GM23338 (cell line): ENCODE data around the gene OR8D2. TPM values are rescaled to one million over a fixed set of nuclear protein-coding genes. Genes with fewer than 3 reads are reported as not detected.

Experiments
- ATAC-seq: fragments of 200-7000 bp; cut with Tn5 transposase; 3 replicates; pipeline ENCODE4 v1.9.1; 2020
- DNase-seq: peaks from one replicate; pipeline ENCODE4 v3.0.0-alpha.2; 2015; ENCODE audit warnings: low spot score
- H2AFZ ChIP-seq: fragments of 200-600 bp; sonication (generic); 2 replicates; pipeline ENCODE4 v1.8.0; 2016; ENCODE audit warnings: antibody characterized with exemption, mild to moderate bottlenecking, moderate library complexity
- H3F3A ChIP-seq: fragments of 200-600 bp; sonication (generic); replicated peaks from 2 replicates; pipeline ENCODE4 v1.8.0; 2017; ENCODE audit warnings: antibody characterized with exemption, mixed run types, low read depth
- H3K27ac ChIP-seq: fragments of 200-600 bp; sonication (generic); 2 replicates; pipeline ENCODE4 v1.6.1; 2016; ENCODE audit warnings: low read depth
- H3K27me3 ChIP-seq: fragments of 200-600 bp; sonication (generic); 2 replicates; pipeline ENCODE4 v1.8.0; 2016; ENCODE audit warnings: mild to moderate bottlenecking, mixed run types, moderate library complexity; ENCODE audit not compliant: insufficient read depth
- H3K36me3 ChIP-seq: fragments of 200-600 bp; sonication (generic); 2 replicates; pipeline ENCODE4 v1.8.0; 2016; ENCODE audit warnings: mild to moderate bottlenecking; ENCODE audit not compliant: insufficient read depth
- H3K4me1 ChIP-seq: fragments of 200-600 bp; sonication (generic); 2 replicates; pipeline ENCODE4 v1.8.0; 2016; ENCODE audit warnings: mild to moderate bottlenecking, moderate library complexity; ENCODE audit not compliant: insufficient read depth
- H3K4me2 ChIP-seq: fragments of 200-600 bp; sonication (generic); 2 replicates; pipeline ENCODE4 v1.7.1; 2017; ENCODE audit warnings: mixed run types
- H3K4me3 ChIP-seq: fragments of 200-600 bp; sonication (generic); 2 replicates; pipeline ENCODE4 v1.6.1; 2016; ENCODE audit warnings: mixed run types
- H3K79me2 ChIP-seq: fragments of 200-600 bp; sonication (generic); replicated peaks from 2 replicates; pipeline ENCODE4 v1.8.0; 2017; ENCODE audit warnings: mild to moderate bottlenecking; ENCODE audit not compliant: insufficient read depth
- H3K9me2 ChIP-seq: fragments of 200-600 bp; sonication (generic); 2 replicates; pipeline ENCODE4 v1.8.0; 2017; ENCODE audit not compliant: insufficient read depth
- H4K20me1 ChIP-seq: fragments of 200-600 bp; sonication (generic); replicated peaks from 2 replicates; pipeline ENCODE4 v1.8.0; 2017; ENCODE audit warnings: mild to moderate bottlenecking; ENCODE audit not compliant: insufficient read depth
- H3K27ac Mint-ChIP-seq: 2 replicates; pipeline ENCODE4 v1.8.0; 2020; ENCODE audit warnings: inconsistent platforms, mild to moderate bottlenecking, moderate library complexity, mixed read lengths
- H3K27me3 Mint-ChIP-seq: 3 replicates; pipeline ENCODE4 v1.8.0; 2022; ENCODE audit warnings: low read depth, mild to moderate bottlenecking, moderate library complexity, mixed read lengths, inconsistent platforms; ENCODE audit not compliant: insufficient read depth, poor library complexity
- H3K36me3 Mint-ChIP-seq: 3 replicates; pipeline ENCODE4 v1.8.0; 2021; ENCODE audit warnings: low read depth, mild to moderate bottlenecking, inconsistent platforms, moderate library complexity, mixed read lengths
- H3K4me1 Mint-ChIP-seq: 3 replicates; pipeline ENCODE4 v1.8.0; 2020; ENCODE audit warnings: mild to moderate bottlenecking, inconsistent platforms, mixed read lengths
- H3K4me3 Mint-ChIP-seq: 3 replicates; pipeline ENCODE4 v1.8.0; 2021; ENCODE audit warnings: moderate library complexity, mild to moderate bottlenecking, inconsistent platforms, mixed read lengths
- H3K9me3 Mint-ChIP-seq: 3 replicates; pipeline ENCODE4 v1.8.0; 2020; ENCODE audit warnings: moderate library complexity, mild to moderate bottlenecking, inconsistent platforms, mixed read lengths
- CREB1 ChIP-seq: fragments of 250-450 bp; sonication (Bioruptor Pico); IDR thresholded peaks from 2 replicates; pipeline ENCODE4 v1.5.0; 2020; ENCODE audit warnings: low read depth, mild to moderate bottlenecking, moderate library complexity
- EZH2phosphoT487 ChIP-seq: fragments of 200-600 bp; sonication (generic); IDR thresholded peaks from one replicate; pipeline ENCODE4 v1.8.1; 2018; ENCODE audit warnings: antibody characterized with exemption; ENCODE audit not compliant: unreplicated experiment
- JUNB ChIP-seq: IDR thresholded peaks from one replicate; pipeline ENCODE4 v1.6.1; 2016; ENCODE audit warnings: antibody characterized with exemption; ENCODE audit not compliant: unreplicated experiment
- NANOG ChIP-seq: IDR thresholded peaks from 2 replicates; pipeline ENCODE4 v1.6.1; 2016; ENCODE audit warnings: antibody characterized with exemption, borderline replicate concordance
- POLR2AphosphoS5 ChIP-seq: IDR thresholded peaks from 2 replicates; pipeline ENCODE4 v1.6.1; 2016; ENCODE audit warnings: antibody characterized with exemption, low read depth
- ZNF114 ChIP-seq: fragments of 250-450 bp; sonication (Bioruptor Pico); IDR thresholded peaks from 2 replicates; pipeline ENCODE4 v1.5.0; 2020; ENCODE audit warnings: mild to moderate bottlenecking, moderate library complexity
- ZNF331 ChIP-seq: fragments of 250-450 bp; sonication (Bioruptor Pico); IDR thresholded peaks from 2 replicates; pipeline ENCODE4 v1.5.0; 2020; ENCODE audit warnings: low read depth, mild to moderate bottlenecking, moderate library complexity
- polyA plus RNA-seq: library from polyadenylated mRNA; unstranded; fragments of >200 nt; fragmentation: Nextera tagmentation; extraction: Ambion mirVana; gene quantifications from 2 replicates; pipeline ENCODE4 v1.2.1, GENCODE V29; 2016
- total RNA-seq: library from RNA; depleted of rRNA; stranded (reverse); fragments of >200 nt; shearing (Covaris generic); gene quantifications from 2 replicates; pipeline ENCODE4 v1.2.3, GENCODE V29; 2014
- TF ChIP-seq, protein P1 (sequence below): fragments of 250-450 bp; sonication (Bioruptor Pico); IDR thresholded peaks from 2 replicates; pipeline ENCODE4 v1.5.0; 2020; ENCODE audit warnings: mild to moderate bottlenecking, moderate library complexity
- TF ChIP-seq, protein P2 (sequence below), 2 experiments: fragments of 200-600 bp in 1 of 2; sonication (generic) in 1 of 2; conservative IDR thresholded peaks; 2 replicates each; pipeline versions ENCODE4 v1.5.1 to v1.6.1; 2016 to 2017; ENCODE audit warnings: antibody characterized with exemption in 2 of 2, low read depth in 2 of 2, mild to moderate bottlenecking in 2 of 2, moderate library complexity in 1 of 2
- TF ChIP-seq, protein P3 (sequence below): IDR thresholded peaks from one replicate; pipeline ENCODE4 v1.6.1; 2018; ENCODE audit warnings: antibody characterized with exemption; ENCODE audit not compliant: unreplicated experiment
- TF ChIP-seq, protein P4 (sequence below): IDR thresholded peaks from 2 replicates; pipeline ENCODE4 v1.6.1; 2016; ENCODE audit warnings: antibody characterized with exemption

Gene OR8D2
- total and polyA plus RNA-seq, 2 experiments from 2014 or later: not detected

DNA sequence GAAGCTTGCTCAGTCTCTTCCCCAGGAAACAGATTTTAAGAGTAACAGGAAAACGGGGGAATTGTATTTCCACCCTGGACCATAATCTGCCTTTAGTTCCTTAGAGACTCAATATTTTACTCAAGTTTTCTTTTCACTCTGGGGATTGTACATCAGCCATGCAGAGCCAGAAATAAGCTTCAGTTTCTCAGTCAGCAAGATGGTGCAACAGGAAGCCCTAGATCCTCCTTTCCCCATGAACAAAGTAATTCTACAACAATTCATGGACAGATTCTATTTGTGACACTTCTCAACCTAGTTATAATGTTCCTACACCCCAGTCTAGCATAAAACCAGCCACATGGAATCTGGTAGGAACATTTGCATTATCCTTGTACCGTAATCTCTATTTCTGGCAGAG is 39.6 kb upstream of the OR8D2 start (continued):
- TF ChIP-seq, protein P1, sequence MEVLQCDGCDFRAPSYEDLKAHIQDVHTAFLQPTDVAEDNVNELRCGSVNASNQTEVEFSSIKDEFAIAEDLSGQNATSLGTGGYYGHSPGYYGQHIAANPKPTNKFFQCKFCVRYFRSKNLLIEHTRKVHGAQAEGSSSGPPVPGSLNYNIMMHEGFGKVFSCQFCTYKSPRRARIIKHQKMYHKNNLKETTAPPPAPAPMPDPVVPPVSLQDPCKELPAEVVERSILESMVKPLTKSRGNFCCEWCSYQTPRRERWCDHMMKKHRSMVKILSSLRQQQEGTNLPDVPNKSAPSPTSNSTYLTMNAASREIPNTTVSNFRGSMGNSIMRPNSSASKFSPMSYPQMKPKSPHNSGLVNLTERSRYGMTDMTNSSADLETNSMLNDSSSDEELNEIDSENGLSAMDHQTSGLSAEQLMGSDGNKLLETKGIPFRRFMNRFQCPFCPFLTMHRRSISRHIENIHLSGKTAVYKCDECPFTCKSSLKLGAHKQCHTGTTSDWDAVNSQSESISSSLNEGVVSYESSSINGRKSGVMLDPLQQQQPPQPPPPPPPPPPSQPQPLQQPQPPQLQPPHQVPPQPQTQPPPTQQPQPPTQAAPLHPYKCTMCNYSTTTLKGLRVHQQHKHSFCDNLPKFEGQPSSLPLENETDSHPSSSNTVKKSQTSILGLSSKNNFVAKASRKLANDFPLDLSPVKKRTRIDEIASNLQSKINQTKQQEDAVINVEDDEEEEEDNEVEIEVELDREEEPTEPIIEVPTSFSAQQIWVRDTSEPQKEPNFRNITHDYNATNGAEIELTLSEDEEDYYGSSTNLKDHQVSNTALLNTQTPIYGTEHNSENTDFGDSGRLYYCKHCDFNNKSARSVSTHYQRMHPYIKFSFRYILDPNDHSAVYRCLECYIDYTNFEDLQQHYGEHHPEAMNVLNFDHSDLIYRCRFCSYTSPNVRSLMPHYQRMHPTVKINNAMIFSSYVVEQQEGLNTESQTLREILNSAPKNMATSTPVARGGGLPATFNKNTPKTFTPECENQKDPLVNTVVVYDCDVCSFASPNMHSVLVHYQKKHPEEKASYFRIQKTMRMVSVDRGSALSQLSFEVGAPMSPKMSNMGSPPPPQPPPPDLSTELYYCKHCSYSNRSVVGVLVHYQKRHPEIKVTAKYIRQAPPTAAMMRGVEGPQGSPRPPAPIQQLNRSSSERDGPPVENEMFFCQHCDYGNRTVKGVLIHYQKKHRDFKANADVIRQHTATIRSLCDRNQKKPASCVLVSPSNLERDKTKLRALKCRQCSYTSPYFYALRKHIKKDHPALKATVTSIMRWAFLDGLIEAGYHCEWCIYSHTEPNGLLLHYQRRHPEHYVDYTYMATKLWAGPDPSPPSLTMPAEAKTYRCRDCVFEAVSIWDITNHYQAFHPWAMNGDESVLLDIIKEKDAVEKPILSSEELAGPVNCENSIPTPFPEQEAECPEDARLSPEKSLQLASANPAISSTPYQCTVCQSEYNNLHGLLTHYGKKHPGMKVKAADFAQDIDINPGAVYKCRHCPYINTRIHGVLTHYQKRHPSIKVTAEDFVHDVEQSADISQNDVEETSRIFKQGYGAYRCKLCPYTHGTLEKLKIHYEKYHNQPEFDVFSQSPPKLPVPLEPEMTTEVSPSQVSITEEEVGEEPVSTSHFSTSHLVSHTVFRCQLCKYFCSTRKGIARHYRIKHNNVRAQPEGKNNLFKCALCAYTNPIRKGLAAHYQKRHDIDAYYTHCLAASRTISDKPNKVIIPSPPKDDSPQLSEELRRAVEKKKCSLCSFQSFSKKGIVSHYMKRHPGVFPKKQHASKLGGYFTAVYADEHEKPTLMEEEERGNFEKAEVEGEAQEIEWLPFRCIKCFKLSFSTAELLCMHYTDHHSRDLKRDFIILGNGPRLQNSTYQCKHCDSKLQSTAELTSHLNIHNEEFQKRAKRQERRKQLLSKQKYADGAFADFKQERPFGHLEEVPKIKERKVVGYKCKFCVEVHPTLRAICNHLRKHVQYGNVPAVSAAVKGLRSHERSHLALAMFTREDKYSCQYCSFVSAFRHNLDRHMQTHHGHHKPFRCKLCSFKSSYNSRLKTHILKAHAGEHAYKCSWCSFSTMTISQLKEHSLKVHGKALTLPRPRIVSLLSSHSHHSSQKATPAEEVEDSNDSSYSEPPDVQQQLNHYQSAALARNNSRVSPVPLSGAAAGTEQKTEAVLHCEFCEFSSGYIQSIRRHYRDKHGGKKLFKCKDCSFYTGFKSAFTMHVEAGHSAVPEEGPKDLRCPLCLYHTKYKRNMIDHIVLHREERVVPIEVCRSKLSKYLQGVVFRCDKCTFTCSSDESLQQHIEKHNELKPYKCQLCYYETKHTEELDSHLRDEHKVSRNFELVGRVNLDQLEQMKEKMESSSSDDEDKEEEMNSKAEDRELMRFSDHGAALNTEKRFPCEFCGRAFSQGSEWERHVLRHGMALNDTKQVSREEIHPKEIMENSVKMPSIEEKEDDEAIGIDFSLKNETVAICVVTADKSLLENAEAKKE (CRISPR knock-in tag): no peak
- no peak for TF ChIP-seq JUNB

DNA sequence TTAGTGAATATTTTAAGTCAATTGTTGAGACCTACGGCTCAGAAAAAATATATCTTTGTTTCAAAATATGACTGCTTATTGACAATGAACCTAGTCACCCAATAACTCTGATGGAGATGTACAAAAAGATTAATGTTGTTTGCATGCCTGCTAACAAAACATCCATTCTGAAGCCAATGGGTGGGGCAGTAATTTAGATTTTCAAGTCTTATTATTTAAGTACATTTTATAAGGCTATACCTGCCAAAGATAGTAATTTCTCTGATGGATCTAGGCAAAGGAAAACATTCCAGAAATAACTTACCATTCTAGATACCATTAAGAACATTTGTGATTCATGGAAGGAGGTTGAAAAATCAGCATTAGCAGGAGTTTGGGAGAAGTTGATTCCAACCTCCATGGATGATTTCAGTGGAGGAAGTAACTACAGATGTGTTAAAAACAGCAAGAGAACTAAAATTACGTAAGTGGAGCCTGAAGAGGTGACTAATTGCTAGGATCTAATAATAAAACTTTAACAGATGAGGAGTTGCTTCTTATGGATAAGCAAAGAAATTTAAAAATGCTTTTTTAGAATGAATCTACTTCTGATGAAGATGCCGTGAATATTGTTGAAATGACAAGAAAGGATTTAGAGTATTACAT is 26.4 kb upstream of the OR8D2 start:
- Mint-ChIP-seq H3K36me3 (no peaks in the 10 kb centered on the region), H3K4me1 (no peaks in the 10 kb centered on the region), H3K27me3 (no peaks in the 10 kb centered on the region), H3K27ac (no peak overlapping the region), H3K9me3 (peaks cover 3% of the 10 kb centered on the region; the same call in 1 of the 3 replicates), H3K4me3 (no peak overlapping the region)
- Histone ChIP-seq H3K4me2 (no peak overlapping the region), H3K4me3 (no peak overlapping the region), H3K79me2 (no peaks in the 10 kb centered on the region), H3K4me1 (no peaks in the 10 kb centered on the region), H3K27ac (no peak overlapping the region), H3K36me3 (no peaks in the 10 kb centered on the region), H4K20me1 (no peaks in the 10 kb centered on the region), H3K9me2 (no peaks in the 10 kb centered on the region), H3K27me3 (no peaks in the 10 kb centered on the region), H3F3A (no peaks in the 10 kb centered on the region), H2AFZ (no peak overlapping the region)
- no peak for DNase-seq
- ATAC-seq: no peak
- no peak for TF ChIP-seq POLR2AphosphoS5
- no peak for TF ChIP-seq CREB1 (CRISPR knock-in tag)
- TF ChIP-seq EZH2phosphoT487: no peak
- TF ChIP-seq ZNF114: no peak
- TF ChIP-seq, protein P2, sequence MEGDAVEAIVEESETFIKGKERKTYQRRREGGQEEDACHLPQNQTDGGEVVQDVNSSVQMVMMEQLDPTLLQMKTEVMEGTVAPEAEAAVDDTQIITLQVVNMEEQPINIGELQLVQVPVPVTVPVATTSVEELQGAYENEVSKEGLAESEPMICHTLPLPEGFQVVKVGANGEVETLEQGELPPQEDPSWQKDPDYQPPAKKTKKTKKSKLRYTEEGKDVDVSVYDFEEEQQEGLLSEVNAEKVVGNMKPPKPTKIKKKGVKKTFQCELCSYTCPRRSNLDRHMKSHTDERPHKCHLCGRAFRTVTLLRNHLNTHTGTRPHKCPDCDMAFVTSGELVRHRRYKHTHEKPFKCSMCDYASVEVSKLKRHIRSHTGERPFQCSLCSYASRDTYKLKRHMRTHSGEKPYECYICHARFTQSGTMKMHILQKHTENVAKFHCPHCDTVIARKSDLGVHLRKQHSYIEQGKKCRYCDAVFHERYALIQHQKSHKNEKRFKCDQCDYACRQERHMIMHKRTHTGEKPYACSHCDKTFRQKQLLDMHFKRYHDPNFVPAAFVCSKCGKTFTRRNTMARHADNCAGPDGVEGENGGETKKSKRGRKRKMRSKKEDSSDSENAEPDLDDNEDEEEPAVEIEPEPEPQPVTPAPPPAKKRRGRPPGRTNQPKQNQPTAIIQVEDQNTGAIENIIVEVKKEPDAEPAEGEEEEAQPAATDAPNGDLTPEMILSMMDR (conservative IDR thresholded peaks at IDR 0.05; ENCODE audit: low read depth in 2 of 2): no peak
- TF ChIP-seq, protein P3, sequence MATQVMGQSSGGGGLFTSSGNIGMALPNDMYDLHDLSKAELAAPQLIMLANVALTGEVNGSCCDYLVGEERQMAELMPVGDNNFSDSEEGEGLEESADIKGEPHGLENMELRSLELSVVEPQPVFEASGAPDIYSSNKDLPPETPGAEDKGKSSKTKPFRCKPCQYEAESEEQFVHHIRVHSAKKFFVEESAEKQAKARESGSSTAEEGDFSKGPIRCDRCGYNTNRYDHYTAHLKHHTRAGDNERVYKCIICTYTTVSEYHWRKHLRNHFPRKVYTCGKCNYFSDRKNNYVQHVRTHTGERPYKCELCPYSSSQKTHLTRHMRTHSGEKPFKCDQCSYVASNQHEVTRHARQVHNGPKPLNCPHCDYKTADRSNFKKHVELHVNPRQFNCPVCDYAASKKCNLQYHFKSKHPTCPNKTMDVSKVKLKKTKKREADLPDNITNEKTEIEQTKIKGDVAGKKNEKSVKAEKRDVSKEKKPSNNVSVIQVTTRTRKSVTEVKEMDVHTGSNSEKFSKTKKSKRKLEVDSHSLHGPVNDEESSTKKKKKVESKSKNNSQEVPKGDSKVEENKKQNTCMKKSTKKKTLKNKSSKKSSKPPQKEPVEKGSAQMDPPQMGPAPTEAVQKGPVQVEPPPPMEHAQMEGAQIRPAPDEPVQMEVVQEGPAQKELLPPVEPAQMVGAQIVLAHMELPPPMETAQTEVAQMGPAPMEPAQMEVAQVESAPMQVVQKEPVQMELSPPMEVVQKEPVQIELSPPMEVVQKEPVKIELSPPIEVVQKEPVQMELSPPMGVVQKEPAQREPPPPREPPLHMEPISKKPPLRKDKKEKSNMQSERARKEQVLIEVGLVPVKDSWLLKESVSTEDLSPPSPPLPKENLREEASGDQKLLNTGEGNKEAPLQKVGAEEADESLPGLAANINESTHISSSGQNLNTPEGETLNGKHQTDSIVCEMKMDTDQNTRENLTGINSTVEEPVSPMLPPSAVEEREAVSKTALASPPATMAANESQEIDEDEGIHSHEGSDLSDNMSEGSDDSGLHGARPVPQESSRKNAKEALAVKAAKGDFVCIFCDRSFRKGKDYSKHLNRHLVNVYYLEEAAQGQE: no peak
- TF ChIP-seq NANOG: no peak
- TF ChIP-seq, protein P4, sequence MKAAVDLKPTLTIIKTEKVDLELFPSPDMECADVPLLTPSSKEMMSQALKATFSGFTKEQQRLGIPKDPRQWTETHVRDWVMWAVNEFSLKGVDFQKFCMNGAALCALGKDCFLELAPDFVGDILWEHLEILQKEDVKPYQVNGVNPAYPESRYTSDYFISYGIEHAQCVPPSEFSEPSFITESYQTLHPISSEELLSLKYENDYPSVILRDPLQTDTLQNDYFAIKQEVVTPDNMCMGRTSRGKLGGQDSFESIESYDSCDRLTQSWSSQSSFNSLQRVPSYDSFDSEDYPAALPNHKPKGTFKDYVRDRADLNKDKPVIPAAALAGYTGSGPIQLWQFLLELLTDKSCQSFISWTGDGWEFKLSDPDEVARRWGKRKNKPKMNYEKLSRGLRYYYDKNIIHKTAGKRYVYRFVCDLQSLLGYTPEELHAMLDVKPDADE: no peak
- TF ChIP-seq JUNB: no peak
- TF ChIP-seq ZNF331 (CRISPR knock-in tag): no peak
